GM10266 (cell line): ENCODE data around the gene TNFSF9.
"Not testable (repeated sequence)": the region's sequence is repeated elsewhere in the genome, so short reads cannot be mapped to it uniquely, and the experiment has no call there.

Experiments
- DNase-seq: peaks from one replicate; pipeline ENCODE4 v3.0.0; 2012; ENCODE audit errors: extremely low spot score
- TF ChIP-seq, protein P1 (sequence below): IDR thresholded peaks from 2 replicates; pipeline ENCODE4 v1.5.1; 2012; ENCODE audit warnings: mild to moderate bottlenecking, low read depth; ENCODE audit not compliant: control insufficient read depth, insufficient read depth; ENCODE audit errors: missing control alignments

Gene TNFSF9

GRCh38 chr19:6571167-6571566 is 40.3 kb downstream of the TNFSF9 start:
- no peak for DNase-seq
- TF ChIP-seq, protein P1, sequence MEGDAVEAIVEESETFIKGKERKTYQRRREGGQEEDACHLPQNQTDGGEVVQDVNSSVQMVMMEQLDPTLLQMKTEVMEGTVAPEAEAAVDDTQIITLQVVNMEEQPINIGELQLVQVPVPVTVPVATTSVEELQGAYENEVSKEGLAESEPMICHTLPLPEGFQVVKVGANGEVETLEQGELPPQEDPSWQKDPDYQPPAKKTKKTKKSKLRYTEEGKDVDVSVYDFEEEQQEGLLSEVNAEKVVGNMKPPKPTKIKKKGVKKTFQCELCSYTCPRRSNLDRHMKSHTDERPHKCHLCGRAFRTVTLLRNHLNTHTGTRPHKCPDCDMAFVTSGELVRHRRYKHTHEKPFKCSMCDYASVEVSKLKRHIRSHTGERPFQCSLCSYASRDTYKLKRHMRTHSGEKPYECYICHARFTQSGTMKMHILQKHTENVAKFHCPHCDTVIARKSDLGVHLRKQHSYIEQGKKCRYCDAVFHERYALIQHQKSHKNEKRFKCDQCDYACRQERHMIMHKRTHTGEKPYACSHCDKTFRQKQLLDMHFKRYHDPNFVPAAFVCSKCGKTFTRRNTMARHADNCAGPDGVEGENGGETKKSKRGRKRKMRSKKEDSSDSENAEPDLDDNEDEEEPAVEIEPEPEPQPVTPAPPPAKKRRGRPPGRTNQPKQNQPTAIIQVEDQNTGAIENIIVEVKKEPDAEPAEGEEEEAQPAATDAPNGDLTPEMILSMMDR, result no peak

DNA sequence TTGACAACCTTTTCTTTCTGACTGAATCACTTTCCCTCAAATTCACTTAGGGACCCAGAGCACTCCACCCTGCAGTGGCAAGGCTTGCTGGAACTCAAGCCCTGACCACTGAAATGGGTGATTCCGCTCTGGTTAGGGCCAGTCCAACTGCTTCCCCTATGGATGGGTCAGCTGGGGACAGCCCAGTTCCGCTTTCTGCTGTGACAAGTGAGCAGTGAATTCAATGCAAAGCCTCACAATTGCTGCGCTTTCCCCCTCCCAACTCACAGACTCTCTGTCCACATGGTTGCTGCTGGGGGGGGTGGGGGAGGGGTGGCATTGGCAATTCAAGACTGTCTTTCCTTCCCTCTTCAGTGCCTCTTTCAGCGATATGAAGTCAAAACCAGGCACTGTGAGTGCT is 41.4 kb downstream of the TNFSF9 start:
- TF ChIP-seq, protein P1, result no peak
- no peak for DNase-seq

DNA sequence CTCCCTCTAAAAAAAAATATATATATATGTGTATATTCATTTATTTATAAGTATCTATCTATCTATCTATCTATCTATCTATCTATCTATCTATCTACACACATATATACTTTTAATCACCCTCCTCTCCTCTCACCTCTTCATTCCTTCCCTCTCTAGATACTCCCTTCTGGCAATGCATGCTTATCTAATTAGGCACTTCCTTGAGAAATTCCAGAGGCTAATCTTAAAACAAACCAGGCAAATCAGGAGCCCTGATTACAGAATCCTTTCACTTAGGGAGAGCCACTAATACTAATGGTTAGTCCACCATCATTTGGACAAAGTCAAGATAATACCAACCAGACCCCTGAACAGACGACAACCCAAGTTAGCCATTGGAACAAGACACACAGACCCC is 42.5 kb downstream of the TNFSF9 start:
- DNase-seq, result no peak
- TF ChIP-seq, protein P1, result no peak

GRCh38 chr19:6576869-6577475 is 46.1 kb downstream of the TNFSF9 start:
- DNase-seq, result no peak
- TF ChIP-seq, protein P1, result no peak

GRCh38 chr19:6577476-6578125 is 46.8 kb downstream of the TNFSF9 start:
- peak; percentile 75 for DNase-seq
- TF ChIP-seq, protein P1, result no peak

GRCh38 chr19:6579450-6580178 is 48.8 kb downstream of the TNFSF9 start:
- no peak for DNase-seq
- TF ChIP-seq, protein P1, result no peak

GRCh38 chr19:6580313-6580712 is 49.5 kb downstream of the TNFSF9 start:
- DNase-seq, result no peak
- TF ChIP-seq, protein P1, result no peak

- DNase-seq, result not testable (repeated sequence)
These were observed 52.0 kb downstream of the TNFSF9 start for GRCh38 chr19:6582515-6583484.
